Chondrocyte (in vitro differentiated cells): ENCODE data around the gene SSBP3. TPM values are rescaled to one million over a fixed set of nuclear protein-coding genes. Genes with fewer than 3 reads are reported as not detected.
A peak's percentile ranks its signal among the peaks of the same experiment; 100 is the strongest.

Experiments
- DNase-seq: peaks from one replicate; pipeline ENCODE4 v3.0.0; 2021; ENCODE audit warnings: mixed read lengths, low spot score
- H3K27ac Mint-ChIP-seq: one replicate; pipeline ENCODE4 v1.8.0; 2021; ENCODE audit warnings: mild to moderate bottlenecking, moderate library complexity, mixed read lengths; ENCODE audit not compliant: unreplicated experiment
- H3K27me3 Mint-ChIP-seq: 2 replicates; pipeline ENCODE4 v1.8.0; 2021; ENCODE audit warnings: low read depth, mixed read lengths
- H3K36me3 Mint-ChIP-seq: 2 replicates; pipeline ENCODE4 v1.8.0; 2021; ENCODE audit warnings: low read depth, mixed read lengths
- H3K4me1 Mint-ChIP-seq: 2 replicates; pipeline ENCODE4 v1.8.0; 2021; ENCODE audit warnings: low read depth, mild to moderate bottlenecking, mixed read lengths
- H3K4me3 Mint-ChIP-seq: one replicate; pipeline ENCODE4 v1.8.0; 2021; ENCODE audit warnings: mild to moderate bottlenecking, moderate library complexity, mixed read lengths; ENCODE audit not compliant: unreplicated experiment
- H3K9me3 Mint-ChIP-seq: 2 replicates; pipeline ENCODE4 v1.8.0; 2021; ENCODE audit warnings: low read depth, mixed read lengths
- total RNA-seq: library from RNA; stranded (reverse); gene quantifications from 3 replicates; pipeline ENCODE4 v1.2.1, GENCODE V29; 2021
- TF ChIP-seq, protein P1 (sequence below): fragments of 200-600 bp; sonication (generic); IDR thresholded peaks from 2 replicates; pipeline ENCODE4 v1.5.0; 2021; ENCODE audit warnings: antibody characterized with exemption, mild to moderate bottlenecking, moderate library complexity

SSBP3 gene
- total RNA-seq, 1 donor from 2014 or later: 22.0 TPM

DNA sequence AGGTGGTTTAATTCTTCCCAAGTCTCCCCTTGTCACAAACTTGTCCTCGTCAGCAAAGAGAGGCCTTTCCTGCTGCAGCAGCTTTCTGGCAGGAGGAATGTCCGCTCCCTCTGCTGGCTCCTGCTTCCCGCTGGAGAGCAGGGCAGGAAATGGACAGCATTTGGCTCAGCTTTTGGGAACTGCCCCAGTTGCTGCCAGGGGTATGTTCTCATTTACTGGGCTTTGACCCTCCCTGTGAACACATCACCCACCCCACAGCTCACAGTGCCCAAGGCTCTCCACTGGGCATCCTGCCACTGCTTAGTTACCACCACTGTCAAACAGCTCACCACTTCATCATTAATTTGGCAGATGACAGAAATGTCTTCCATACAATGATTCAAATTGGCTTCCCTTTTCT is 130.8 kb downstream of the SSBP3 start:
- Mint-ChIP-seq H3K4me3 (no peak overlapping the region), H3K4me1 (peaks cover 81% of the 10 kb centered on the region), H3K27ac (peak overlapping the region; percentile 93), H3K36me3 (peaks cover 5% of the 10 kb centered on the region), H3K27me3 (no peaks in the 10 kb centered on the region), H3K9me3 (no peaks in the 10 kb centered on the region)
- DNase-seq: no peak
- TF ChIP-seq, protein P1, sequence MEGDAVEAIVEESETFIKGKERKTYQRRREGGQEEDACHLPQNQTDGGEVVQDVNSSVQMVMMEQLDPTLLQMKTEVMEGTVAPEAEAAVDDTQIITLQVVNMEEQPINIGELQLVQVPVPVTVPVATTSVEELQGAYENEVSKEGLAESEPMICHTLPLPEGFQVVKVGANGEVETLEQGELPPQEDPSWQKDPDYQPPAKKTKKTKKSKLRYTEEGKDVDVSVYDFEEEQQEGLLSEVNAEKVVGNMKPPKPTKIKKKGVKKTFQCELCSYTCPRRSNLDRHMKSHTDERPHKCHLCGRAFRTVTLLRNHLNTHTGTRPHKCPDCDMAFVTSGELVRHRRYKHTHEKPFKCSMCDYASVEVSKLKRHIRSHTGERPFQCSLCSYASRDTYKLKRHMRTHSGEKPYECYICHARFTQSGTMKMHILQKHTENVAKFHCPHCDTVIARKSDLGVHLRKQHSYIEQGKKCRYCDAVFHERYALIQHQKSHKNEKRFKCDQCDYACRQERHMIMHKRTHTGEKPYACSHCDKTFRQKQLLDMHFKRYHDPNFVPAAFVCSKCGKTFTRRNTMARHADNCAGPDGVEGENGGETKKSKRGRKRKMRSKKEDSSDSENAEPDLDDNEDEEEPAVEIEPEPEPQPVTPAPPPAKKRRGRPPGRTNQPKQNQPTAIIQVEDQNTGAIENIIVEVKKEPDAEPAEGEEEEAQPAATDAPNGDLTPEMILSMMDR: peak; percentile 56

DNA sequence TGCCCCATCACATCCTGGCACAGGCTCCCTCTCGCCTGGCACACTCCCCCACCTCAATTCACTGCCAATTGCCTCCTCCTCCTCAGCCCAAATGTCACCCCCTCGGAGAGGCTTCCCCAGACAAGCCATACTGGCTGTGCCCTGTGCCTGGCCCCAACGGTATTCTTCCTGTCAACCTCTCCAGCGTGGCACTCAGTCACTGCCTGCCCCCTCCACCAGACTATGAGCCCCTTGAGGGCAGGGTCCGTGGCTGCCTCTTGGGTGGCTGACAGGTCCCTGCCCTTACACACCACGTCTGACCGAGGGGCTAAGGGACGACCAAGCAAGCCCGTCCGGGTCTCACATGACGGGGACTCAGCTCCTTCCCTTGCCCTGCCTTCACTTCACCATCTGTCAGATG is 131.3 kb downstream of the SSBP3 start:
- no peak for DNase-seq
- Mint-ChIP-seq H3K4me3 (no peak overlapping the region), H3K9me3 (no peaks in the 10 kb centered on the region), H3K27ac (peak overlapping the region; percentile 93), H3K27me3 (no peaks in the 10 kb centered on the region), H3K4me1 (peaks cover 77% of the 10 kb centered on the region), H3K36me3 (peaks cover under 1% of the 10 kb centered on the region)
- TF ChIP-seq, protein P1: no peak

DNA sequence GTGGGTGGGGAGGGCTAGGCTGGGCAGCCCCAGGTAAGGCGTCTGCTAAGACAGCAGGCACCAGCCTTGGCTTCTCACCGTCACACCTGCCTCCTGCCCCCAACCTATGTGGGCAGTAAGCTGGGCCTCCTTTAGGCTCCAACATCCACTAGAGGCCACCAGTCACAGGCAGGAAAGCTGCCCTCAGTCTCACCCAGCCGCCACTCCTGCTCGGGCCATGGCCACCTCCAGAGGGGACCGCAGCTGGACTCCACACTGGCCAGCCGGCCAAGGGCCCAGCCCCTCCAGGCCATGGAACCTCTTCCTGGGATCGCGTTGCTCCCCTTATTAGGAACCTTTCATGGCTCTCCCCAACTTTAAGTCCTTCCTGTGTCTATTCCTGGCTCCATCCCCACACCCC is 131.7 kb downstream of the SSBP3 start:
- no peaks in the 10 kb centered on the region for H3K27me3 Mint-ChIP-seq
- no peak overlapping the region for H3K4me3 Mint-ChIP-seq
- TF ChIP-seq, protein P1: peak; percentile 21
- H3K36me3 Mint-ChIP-seq: no peaks in the 10 kb centered on the region
- H3K4me1 Mint-ChIP-seq: peaks cover 74% of the 10 kb centered on the region
- no peaks in the 10 kb centered on the region for H3K9me3 Mint-ChIP-seq
- no peak for DNase-seq
- peak overlapping the region; percentile 93 for H3K27ac Mint-ChIP-seq

DNA sequence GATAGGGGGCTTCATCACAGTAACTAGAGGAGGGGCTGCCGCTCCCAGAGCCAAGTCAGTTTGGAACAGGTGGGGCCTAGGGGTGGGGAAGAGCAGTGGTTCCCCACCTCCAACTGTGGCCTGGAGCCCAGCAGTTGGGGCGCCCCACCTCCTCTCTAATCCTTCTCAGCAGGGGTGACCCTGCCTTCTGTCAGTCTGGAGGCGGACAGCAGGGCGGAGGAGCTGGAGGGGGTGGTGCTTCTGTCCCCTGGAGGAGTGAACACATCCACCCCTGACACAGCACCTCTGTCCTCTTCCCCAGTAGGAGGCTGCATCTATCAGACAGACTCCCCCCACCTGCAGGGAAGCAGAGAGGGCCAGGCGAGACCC is 132.4 kb downstream of the SSBP3 start:
- Mint-ChIP-seq H3K36me3 (no peaks in the 10 kb centered on the region), H3K4me1 (peaks cover 67% of the 10 kb centered on the region), H3K4me3 (no peak overlapping the region), H3K27me3 (no peaks in the 10 kb centered on the region), H3K27ac (peak overlapping the region; percentile 96), H3K9me3 (no peaks in the 10 kb centered on the region)
- TF ChIP-seq, protein P1: no peak
- DNase-seq: no peak

DNA sequence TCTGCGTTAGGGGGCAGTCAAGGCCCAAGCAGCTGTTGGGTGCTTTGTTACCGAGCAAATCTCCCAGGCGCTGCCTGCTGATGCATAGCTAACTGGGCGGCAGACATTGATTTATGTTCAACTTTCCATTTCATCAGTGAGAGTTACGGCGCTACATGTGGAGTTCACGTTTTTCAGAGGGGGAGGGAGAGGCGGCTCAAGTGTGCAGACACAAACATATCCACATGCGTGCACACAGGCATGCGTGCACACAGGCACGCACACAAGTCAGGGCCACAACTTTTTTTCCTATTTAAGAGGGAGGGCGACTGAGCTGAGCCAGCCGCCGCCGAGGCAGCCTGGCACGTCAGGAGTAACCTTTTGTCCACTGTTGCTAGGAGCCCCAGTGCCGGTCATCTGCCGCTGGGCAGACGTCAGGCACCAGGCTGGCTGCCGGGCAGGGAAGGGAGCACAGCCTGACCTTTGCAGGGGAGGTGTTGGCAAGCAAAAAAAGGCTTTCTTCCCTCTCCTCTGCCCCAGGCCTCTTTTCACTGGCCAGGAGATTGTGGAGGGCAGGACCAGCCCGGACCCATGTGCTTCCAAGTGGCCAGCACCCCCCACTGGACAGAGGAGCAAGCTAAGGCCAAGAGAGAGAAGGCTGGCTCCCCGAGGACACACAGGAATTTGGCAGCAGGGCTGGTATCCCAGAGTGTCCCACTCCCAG is 133.0 kb downstream of the SSBP3 start:
- Mint-ChIP-seq H3K36me3 (no peaks in the 10 kb centered on the region), H3K4me1 (peaks cover 65% of the 10 kb centered on the region), H3K27me3 (no peaks in the 10 kb centered on the region), H3K9me3 (no peaks in the 10 kb centered on the region), H3K4me3 (peak overlapping the region; percentile 61), H3K27ac (peak overlapping the region; percentile 96)
- TF ChIP-seq, protein P1: peak; percentile 74
- DNase-seq: no peak
